ENCODE measurements around the gene TULP4.
"Not testable (repeated sequence)": the region's sequence is repeated elsewhere in the genome, so short reads cannot be mapped to it uniquely, and the experiment has no call there.

The TULP4 gene

GRCh38 chr6:158437571-158437970 is 125.3 kb downstream of the TULP4 start:
- DNase-seq = no peak

- no peak for DNase-seq
Measured at GRCh38 chr6:158438226-158438625, 126.0 kb downstream of the TULP4 start.

GRCh38 chr6:158439255-158439654 is 127.0 kb downstream of the TULP4 start:
- DNase-seq = no peak

GRCh38 chr6:158441716-158442215 is 129.5 kb downstream of the TULP4 start:
- no peak for DNase-seq

- DNase-seq = no peak
Measured at GRCh38 chr6:158442306-158442705, 130.0 kb downstream of the TULP4 start.

GRCh38 chr6:158445426-158446085 is 133.3 kb downstream of the TULP4 start:
- DNase-seq = no peak

GRCh38 chr6:158448856-158449255 is 136.6 kb downstream of the TULP4 start:
- DNase-seq = no peak

- no peak for DNase-seq
Measured at GRCh38 chr6:158452191-158452590, 139.9 kb downstream of the TULP4 start.

GRCh38 chr6:158457131-158457530 is 144.9 kb downstream of the TULP4 start:
- no peak for DNase-seq

GRCh38 chr6:158457616-158458278 is 145.5 kb downstream of the TULP4 start:
- DNase-seq = no peak

GRCh38 chr6:158459726-158460125 is 147.5 kb downstream of the TULP4 start:
- no peak for DNase-seq

GRCh38 chr6:158460602-158461169 is 148.4 kb downstream of the TULP4 start:
- DNase-seq = no peak

- DNase-seq = no peak
Measured at GRCh38 chr6:158461954-158462353, 149.7 kb downstream of the TULP4 start.

GRCh38 chr6:158464483-158464882 is 152.2 kb downstream of the TULP4 start:
- DNase-seq = no peak

GRCh38 chr6:158465257-158465656 is 153.0 kb downstream of the TULP4 start:
- no peak for DNase-seq

GRCh38 chr6:158465747-158466146 is 153.5 kb downstream of the TULP4 start:
- no peak for DNase-seq

GRCh38 chr6:158467923-158468322 is 155.7 kb downstream of the TULP4 start:
- peak; percentile 63 to 91 for DNase-seq

GRCh38 chr6:158468666-158469065 is 156.4 kb downstream of the TULP4 start:
- peak; percentile 12 to 68 for DNase-seq

- not testable (repeated sequence) for DNase-seq
Measured at GRCh38 chr6:158470023-158470422, 157.8 kb downstream of the TULP4 start.

GRCh38 chr6:158471339-158471738 is 159.1 kb downstream of the TULP4 start:
- no peak for DNase-seq

GRCh38 chr6:158472447-158472846 is 160.2 kb downstream of the TULP4 start:
- peak in 1 of 2 experiments; percentile 16 for DNase-seq

- DNase-seq = peak; percentile 40 to 77
Measured at GRCh38 chr6:158474961-158475343, 162.7 kb downstream of the TULP4 start.

GRCh38 chr6:158475344-158476302 is 163.4 kb downstream of the TULP4 start:
- peak; percentile 74 to 95 for DNase-seq

All from NCI-H2081 (cell line).